CD8-positive, alpha-beta memory T cell (primary cell): ENCODE data around the gene PHF8. TPM values are rescaled to one million over a fixed set of nuclear protein-coding genes. Genes with fewer than 3 reads are reported as not detected.

Source experiments
- CTCF ChIA-PET: fragments of 350-600 bp; sonication (Branson Sonifier 250); formaldehyde crosslinking; loops from one replicate; lab custom pipeline; 2021; ENCODE audit warnings: antibody characterized with exemption; lab: Charles Lee
- POLR2A ChIA-PET: fragments of 350-600 bp; sonication (Branson Sonifier 250); formaldehyde crosslinking; loops from one replicate; lab custom pipeline; 2021; ENCODE audit warnings: antibody characterized with exemption; lab: Charles Lee
- DNase-seq, 5 donors: peaks; one replicate each; pipeline versions ENCODE4 v3.0.0 to v3.0.0-alpha.2; 2020 to 2022; ENCODE audit warnings: mixed read lengths in 1 of 5
- H3K27ac ChIP-seq: one replicate; pipeline ENCODE4 v1.7.0; 2013; ENCODE audit warnings: low read depth, mild to moderate bottlenecking, low read length, moderate library complexity
- H3K27me3 ChIP-seq: 2 replicates; pipeline ENCODE4 v1.7.0; 2013; ENCODE audit warnings: low read length, mild to moderate bottlenecking; ENCODE audit not compliant: insufficient read depth, poor library complexity, severe bottlenecking
- H3K36me3 ChIP-seq: 2 replicates; pipeline ENCODE4 v1.7.0; 2013; ENCODE audit warnings: mild to moderate bottlenecking, low read length, moderate library complexity; ENCODE audit not compliant: insufficient read depth
- H3K4me1 ChIP-seq: 2 replicates; pipeline ENCODE4 v1.7.0; 2013; ENCODE audit warnings: mild to moderate bottlenecking, low read length, moderate library complexity; ENCODE audit not compliant: insufficient read depth
- H3K4me3 ChIP-seq: 2 replicates; pipeline ENCODE4 v1.7.0; 2013; ENCODE audit warnings: mild to moderate bottlenecking, low read length
- H3K9me3 ChIP-seq: 2 replicates; pipeline ENCODE4 v1.7.0; 2013; ENCODE audit warnings: mild to moderate bottlenecking, low read length
- H3K27ac Mint-ChIP-seq, 8 donors: one replicate each; pipeline ENCODE4 v1.8.0; 2020 to 2021; ENCODE audit warnings: mixed read lengths in 8 of 8, mild to moderate bottlenecking in 6 of 8, inconsistent platforms in 3 of 8, moderate library complexity in 3 of 8
- H3K27me3 Mint-ChIP-seq, 2 donors: one replicate each; pipeline ENCODE4 v1.8.0; 2020 to 2021; ENCODE audit warnings: mixed read lengths in 2 of 2, mild to moderate bottlenecking in 1 of 2, moderate library complexity in 1 of 2
- H3K36me3 Mint-ChIP-seq, 3 donors: one replicate each; pipeline ENCODE4 v1.8.0; 2020 to 2021; ENCODE audit warnings: mixed read lengths in 3 of 3, inconsistent platforms in 1 of 3, mild to moderate bottlenecking in 1 of 3
- H3K4me1 Mint-ChIP-seq, 3 donors: one replicate each; pipeline ENCODE4 v1.8.0; 2020 to 2021; ENCODE audit warnings: mixed read lengths in 3 of 3, inconsistent platforms in 1 of 3, mild to moderate bottlenecking in 1 of 3
- H3K4me3 Mint-ChIP-seq, 7 donors: one replicate each; pipeline ENCODE4 v1.8.0; 2020 to 2021; ENCODE audit warnings: mixed read lengths in 7 of 7, mild to moderate bottlenecking in 6 of 7, moderate library complexity in 4 of 7, inconsistent platforms in 2 of 7
- H3K9me3 Mint-ChIP-seq, 5 donors: one replicate each; pipeline ENCODE4 v1.8.0; 2020 to 2022; ENCODE audit warnings: mixed read lengths in 5 of 5, mild to moderate bottlenecking in 3 of 5, moderate library complexity in 2 of 5, inconsistent platforms in 1 of 5
- polyA plus RNA-seq: library from polyadenylated mRNA; unstranded; fragments of 300-500 nt; fragmentation: Illumina TruSeq; gene quantifications from one replicate; pipeline ENCODE4 v1.2.3, GENCODE V29; 2021
- total RNA-seq, 2 experiments: library from RNA; stranded (reverse); gene quantifications; one replicate each; pipeline ENCODE4 v1.2.3, GENCODE V29; 2021

The PHF8 gene
- total RNA-seq (10 to 100 TPM; 42.7 to 45.5 TPM), polyA plus RNA-seq (18.7 TPM)

GRCh38 chrX:54044126-54044876 is at the start of gene PHF8:
Gene PHF8 (minus strand): TSS chrX:54044473. CDS start chrX:54042728, 1,745 bp downstream.
- peaks cover 24 to 28% (median 27%) of the 10 kb centered on the region in 3 donors for H3K4me1 Mint-ChIP-seq
- Histone ChIP-seq H3K36me3 (no peaks in the 10 kb centered on the region), H3K27me3 (no peaks in the 10 kb centered on the region), H3K4me3 (peak within 1 kb of the TSS; percentile 85), H3K4me1 (peaks cover 13% of the 10 kb centered on the region), H3K9me3 (no peaks in the 10 kb centered on the region), H3K27ac (peak within 1 kb of the TSS; percentile 81)
- H3K27ac Mint-ChIP-seq: peak within 1 kb of the TSS; percentile 96 to 100 (median 98)
- H3K36me3 Mint-ChIP-seq: peaks cover 0 to 32% (median 0%) of the 10 kb centered on the region in 3 donors
- ChIA-PET POLR2A (interaction anchor here (0.6 to 2.5 kb wide), 6 partner anchors 138 to 764 kb away, joined by 3 to 19 read pairs (median 10); partner anchors contain the start of genes FAM120C and GNL3L), CTCF (no interaction called here)
- peak; percentile 91 to 97 (median 94) for DNase-seq
- no peaks in the 10 kb centered on the region for H3K9me3 Mint-ChIP-seq
- H3K4me3 Mint-ChIP-seq: peak within 1 kb of the TSS; percentile 89 to 97 (median 94)
- H3K27me3 Mint-ChIP-seq: peaks cover 0 to 2% of the 10 kb centered on the region in 2 donors

DNA sequence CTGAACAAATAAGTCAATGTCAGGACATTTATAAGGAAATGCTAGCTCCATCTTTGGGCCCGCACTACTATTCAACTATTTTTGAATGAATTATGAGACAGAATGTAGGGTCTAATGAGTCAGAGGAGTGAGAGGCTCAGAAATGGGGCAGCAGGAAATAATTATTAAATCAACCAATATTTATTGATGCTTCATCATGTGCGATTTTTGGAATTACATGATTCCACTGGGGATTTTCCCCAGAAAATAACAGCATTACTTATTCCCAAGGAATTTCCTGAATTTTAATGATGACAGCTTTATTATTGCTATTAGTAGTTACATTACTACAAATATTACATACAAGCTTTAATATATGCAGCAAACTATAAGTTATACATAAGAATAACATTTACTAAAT is 49.3 kb upstream of the PHF8 start:
- peaks cover 0 to 12% (median 4%) of the 10 kb centered on the region in 3 donors for H3K36me3 Mint-ChIP-seq
- no peaks in the 10 kb centered on the region for H3K9me3 ChIP-seq
- no peak overlapping the region for H3K4me3 ChIP-seq
- no peaks in the 10 kb centered on the region for H3K9me3 Mint-ChIP-seq
- no peaks in the 10 kb centered on the region for H3K4me1 ChIP-seq
- POLR2A ChIA-PET: no interaction called here
- H3K27me3 Mint-ChIP-seq: peaks cover 0 to 1% of the 10 kb centered on the region in 2 donors
- H3K27ac Mint-ChIP-seq: no peak overlapping the region
- H3K4me3 Mint-ChIP-seq: no peak overlapping the region
- no peak overlapping the region for H3K27ac ChIP-seq
- no peaks in the 10 kb centered on the region for H3K4me1 Mint-ChIP-seq
- CTCF ChIA-PET: no interaction called here
- no peaks in the 10 kb centered on the region for H3K27me3 ChIP-seq
- no peaks in the 10 kb centered on the region for H3K36me3 ChIP-seq
- no peak for DNase-seq

DNA sequence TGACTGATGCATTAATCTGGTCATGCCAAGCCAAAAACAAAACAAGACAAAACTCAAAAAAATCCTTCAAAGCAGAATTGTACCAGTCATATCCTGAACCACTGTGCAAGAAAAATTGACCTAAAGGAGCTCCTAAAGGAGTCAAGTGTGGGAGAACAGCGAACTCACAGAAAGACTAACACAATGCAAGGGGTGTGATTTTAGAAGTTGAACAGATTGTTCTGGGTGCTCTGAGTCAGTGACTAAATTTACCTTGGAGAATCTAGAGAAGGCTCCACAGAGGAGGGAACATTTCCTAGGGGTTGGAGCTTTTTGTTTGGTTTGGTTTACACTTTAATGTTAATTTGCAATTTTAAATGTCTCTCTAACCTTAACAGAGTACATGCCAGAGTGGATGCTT is 48.9 kb upstream of the PHF8 start:
- no peaks in the 10 kb centered on the region for H3K9me3 ChIP-seq
- no peaks in the 10 kb centered on the region for H3K4me1 Mint-ChIP-seq
- CTCF ChIA-PET: no interaction called here
- H3K27ac ChIP-seq: no peak overlapping the region
- no peak overlapping the region for H3K4me3 ChIP-seq
- H3K27me3 ChIP-seq: no peaks in the 10 kb centered on the region
- H3K4me1 ChIP-seq: no peaks in the 10 kb centered on the region
- H3K36me3 Mint-ChIP-seq: peaks cover 0 to 12% (median 4%) of the 10 kb centered on the region in 3 donors
- H3K36me3 ChIP-seq: no peaks in the 10 kb centered on the region
- H3K9me3 Mint-ChIP-seq: no peaks in the 10 kb centered on the region
- H3K4me3 Mint-ChIP-seq: no peak overlapping the region
- no peak for DNase-seq
- H3K27ac Mint-ChIP-seq: no peak overlapping the region
- POLR2A ChIA-PET: no interaction called here
- H3K27me3 Mint-ChIP-seq: peaks cover 0 to 1% of the 10 kb centered on the region in 2 donors

GRCh38 chrX:54090880-54091279 is 46.6 kb upstream of the PHF8 start:
- Mint-ChIP-seq H3K27me3 (peaks cover 0 to 3% of the 10 kb centered on the region in 2 donors), H3K4me1 (no peaks in the 10 kb centered on the region), H3K9me3 (no peaks in the 10 kb centered on the region), H3K36me3 (peaks cover 0 to 22% (median 8%) of the 10 kb centered on the region in 3 donors), H3K4me3 (no peak overlapping the region), H3K27ac (no peak overlapping the region)
- POLR2A ChIA-PET: no interaction called here
- DNase-seq: no peak
- Histone ChIP-seq H3K9me3 (no peaks in the 10 kb centered on the region), H3K4me1 (no peaks in the 10 kb centered on the region), H3K27ac (no peak overlapping the region), H3K27me3 (no peaks in the 10 kb centered on the region), H3K4me3 (no peak overlapping the region), H3K36me3 (no peaks in the 10 kb centered on the region)
- CTCF ChIA-PET: no interaction called here

- no peak overlapping the region for H3K4me3 ChIP-seq
- no peaks in the 10 kb centered on the region for H3K9me3 Mint-ChIP-seq
- no peak overlapping the region for H3K27ac Mint-ChIP-seq
- H3K27me3 Mint-ChIP-seq: peaks cover 0 to 3% of the 10 kb centered on the region in 2 donors
- ChIA-PET POLR2A (no interaction called here), CTCF (no interaction called here)
- H3K9me3 ChIP-seq: no peaks in the 10 kb centered on the region
- H3K27me3 ChIP-seq: no peaks in the 10 kb centered on the region
- peaks cover 0 to 35% (median 11%) of the 10 kb centered on the region in 3 donors for H3K36me3 Mint-ChIP-seq
- H3K4me3 Mint-ChIP-seq: no peak overlapping the region
- no peaks in the 10 kb centered on the region for H3K36me3 ChIP-seq
- H3K27ac ChIP-seq: no peak overlapping the region
- no peak for DNase-seq
- H3K4me1 ChIP-seq: no peaks in the 10 kb centered on the region
- H3K4me1 Mint-ChIP-seq: no peaks in the 10 kb centered on the region
Measured at GRCh38 chrX:54089191-54089590, 44.9 kb upstream of the PHF8 start.

- Mint-ChIP-seq H3K9me3 (no peaks in the 10 kb centered on the region), H3K27ac (no peak overlapping the region), H3K27me3 (peaks cover 0 to 2% of the 10 kb centered on the region in 2 donors), H3K4me1 (no peaks in the 10 kb centered on the region), H3K4me3 (no peak overlapping the region), H3K36me3 (peaks cover 0 to 35% (median 11%) of the 10 kb centered on the region in 3 donors)
- ChIA-PET CTCF (no interaction called here), POLR2A (no interaction called here)
- no peak overlapping the region for H3K27ac ChIP-seq
- no peak for DNase-seq
- no peaks in the 10 kb centered on the region for H3K36me3 ChIP-seq
- H3K27me3 ChIP-seq: no peaks in the 10 kb centered on the region
- no peak overlapping the region for H3K4me3 ChIP-seq
- H3K4me1 ChIP-seq: no peaks in the 10 kb centered on the region
- no peaks in the 10 kb centered on the region for H3K9me3 ChIP-seq
Measured at GRCh38 chrX:54087661-54088060, 43.4 kb upstream of the PHF8 start.

GRCh38 chrX:54085666-54086065 is 41.4 kb upstream of the PHF8 start:
- no peaks in the 10 kb centered on the region for H3K9me3 Mint-ChIP-seq
- H3K27ac Mint-ChIP-seq: peak overlapping the region in 1 of 8 donors; percentile 48
- Histone ChIP-seq H3K4me3 (no peak overlapping the region), H3K36me3 (no peaks in the 10 kb centered on the region), H3K27ac (no peak overlapping the region), H3K27me3 (no peaks in the 10 kb centered on the region), H3K9me3 (no peaks in the 10 kb centered on the region), H3K4me1 (no peaks in the 10 kb centered on the region)
- no peak overlapping the region for H3K4me3 Mint-ChIP-seq
- no peak for DNase-seq
- POLR2A ChIA-PET: no interaction called here
- H3K27me3 Mint-ChIP-seq: peaks cover 0 to 2% of the 10 kb centered on the region in 2 donors
- H3K36me3 Mint-ChIP-seq: peaks cover 0 to 32% (median 7%) of the 10 kb centered on the region in 3 donors
- H3K4me1 Mint-ChIP-seq: no peaks in the 10 kb centered on the region
- CTCF ChIA-PET: no interaction called here

DNA sequence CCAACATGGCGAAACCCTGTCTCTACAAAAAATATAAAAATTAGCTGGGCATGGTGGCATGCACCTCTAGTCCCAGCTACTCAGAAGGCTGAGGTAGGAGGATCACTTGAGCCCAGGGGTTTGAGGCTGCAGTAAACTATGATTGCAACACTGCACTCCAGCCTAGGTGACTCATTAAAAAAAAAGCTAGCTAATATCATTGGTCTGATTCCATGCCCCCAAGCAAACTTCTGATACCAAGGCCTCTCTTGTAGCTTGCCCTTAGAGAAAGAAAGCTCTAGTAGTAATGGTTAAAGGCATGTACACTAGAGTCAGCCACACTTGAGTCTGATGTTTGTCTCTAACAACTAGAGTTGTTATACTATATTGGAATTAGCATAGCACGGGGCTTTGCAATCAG is 32.6 kb upstream of the PHF8 start:
- Histone ChIP-seq H3K9me3 (no peaks in the 10 kb centered on the region), H3K27me3 (no peaks in the 10 kb centered on the region), H3K4me1 (no peaks in the 10 kb centered on the region), H3K4me3 (no peak overlapping the region), H3K27ac (no peak overlapping the region), H3K36me3 (no peaks in the 10 kb centered on the region)
- no peak for DNase-seq
- no peak overlapping the region for H3K27ac Mint-ChIP-seq
- CTCF ChIA-PET: interaction anchor here (0.6 kb wide), 1 partner anchor 427 kb away, joined by 3 read pairs; no protein-coding TSS in a partner anchor
- no peaks in the 10 kb centered on the region for H3K9me3 Mint-ChIP-seq
- no peaks in the 10 kb centered on the region for H3K4me1 Mint-ChIP-seq
- POLR2A ChIA-PET: no interaction called here
- peaks cover 0 to 15% (median 0%) of the 10 kb centered on the region in 3 donors for H3K36me3 Mint-ChIP-seq
- H3K27me3 Mint-ChIP-seq: no peaks in the 10 kb centered on the region
- no peak overlapping the region for H3K4me3 Mint-ChIP-seq
